GM12872 (cell line): ENCODE results near the gene TPRKB.

Experiments
- CTCF ChIP-seq: IDR thresholded peaks from 3 replicates; pipeline ENCODE4 v1.5.1; 2011; ENCODE audit warnings: low read depth, mild to moderate bottlenecking, low read length, moderate library complexity; ENCODE audit not compliant: insufficient read depth

TPRKB gene

GRCh38 chr2:73749314-73749713, 12.2 kb upstream of the TPRKB start:
- TF ChIP-seq CTCF = no peak

GRCh38 chr2:73746877-73747208, 9.7 kb upstream of the TPRKB start:
- no peak for TF ChIP-seq CTCF

GRCh38 chr2:73746015-73746876, 9.1 kb upstream of the TPRKB start:
- no peak for TF ChIP-seq CTCF

GRCh38 chr2:73740767-73741166, 3.6 kb upstream of the TPRKB start:
- TF ChIP-seq CTCF = no peak

GRCh38 chr2:73739101-73739500, 2.0 kb upstream of the TPRKB start:
- TF ChIP-seq CTCF = no peak

- TF ChIP-seq CTCF = no peak
Observed at GRCh38 chr2:73736378-73736777, 767 bp downstream of the TPRKB start.

- no peak for TF ChIP-seq CTCF
Observed at GRCh38 chr2:73730810-73731209, 6.3 kb downstream of the TPRKB start.

GRCh38 chr2:73728711-73729110, 8.4 kb downstream of the TPRKB start:
- TF ChIP-seq CTCF = no peak
